Inferior parietal cortex (tissue), 1 donor: ENCODE results near the gene TPPP3.

ENCODE experiments used
- DNase-seq: peaks from one replicate; pipeline ENCODE4 v3.0.0-alpha.2; 2016; ENCODE audit errors: extremely low spot score

Gene TPPP3

GRCh38 chr16:67346341-67346740 lies 47.0 kb downstream of the TPPP3 start:
- no peak for DNase-seq

- DNase-seq: no peak
Measured at GRCh38 chr16:67345401-67345800, 47.9 kb downstream of the TPPP3 start.

- DNase-seq: no peak
Measured at GRCh38 chr16:67342616-67343015, 50.7 kb downstream of the TPPP3 start.

GRCh38 chr16:67341250-67341649 lies 52.0 kb downstream of the TPPP3 start:
- no peak for DNase-seq
